ENCODE measurements around the gene RESP18. TPM values are rescaled to one million over a fixed set of nuclear protein-coding genes. Genes with fewer than 3 reads are reported as not detected.

The RESP18 gene
- polyA plus RNA-seq, 1 donor from 2014 or later, result not detected

GRCh38 chr2:219282943-219283581, 49.5 kb downstream of the RESP18 start:
- Histone ChIP-seq H4K20me1 (ENCODE audit: insufficient read depth) (no peaks in the 10 kb centered on the region), H3K27ac (ENCODE audit: low read length) (no peak overlapping the region), H3K4me2 (ENCODE audit: low read length) (no peak overlapping the region), H3K9me2 (ENCODE audit: insufficient read depth, low read length) (no peaks in the 10 kb centered on the region), H3K9ac (ENCODE audit: low read length) (no peak overlapping the region), H3K27me3 (ENCODE audit: insufficient read depth, low read depth, low read length) (no peaks in the 10 kb centered on the region), H3K9me3 (ENCODE audit: low read length) (no peaks in the 10 kb centered on the region), H2AFZ (ENCODE audit: low read depth, low read length) (no peak overlapping the region), H3K79me2 (replicated peaks; ENCODE audit: insufficient read depth, low read length) (no peaks in the 10 kb centered on the region), H3F3A (ENCODE audit: insufficient read depth, low read length, poor library complexity, severe bottlenecking) (peaks cover 9% of the 10 kb centered on the region), H3K4me3 (ENCODE audit: low read length) (no peak overlapping the region), H3K36me3 (ENCODE audit: insufficient read depth, low read length) (no peaks in the 10 kb centered on the region)
- TF ChIP-seq RAD21 (conservative IDR thresholded peaks at IDR 0.05) (no peak), SMC3 (conservative IDR thresholded peaks at IDR 0.05; ENCODE audit: poor library complexity) (no peak), CTCF (IDR thresholded peaks at IDR 0.05; ENCODE audit: poor library complexity, severe bottlenecking) (no peak), EZH2 (IDR thresholded peaks at IDR 0.05; ENCODE audit: borderline replicate concordance, insufficient read depth, low read length, poor library complexity, severe bottlenecking) (no peak), MXI1 (conservative IDR thresholded peaks at IDR 0.05; ENCODE audit: poor library complexity, severe bottlenecking) (no peak), TAF1 (IDR thresholded peaks at IDR 0.05; ENCODE audit: low read depth) (no peak), EP300 (conservative IDR thresholded peaks at IDR 0.05; ENCODE audit: poor library complexity, severe bottlenecking) (no peak)

DNA sequence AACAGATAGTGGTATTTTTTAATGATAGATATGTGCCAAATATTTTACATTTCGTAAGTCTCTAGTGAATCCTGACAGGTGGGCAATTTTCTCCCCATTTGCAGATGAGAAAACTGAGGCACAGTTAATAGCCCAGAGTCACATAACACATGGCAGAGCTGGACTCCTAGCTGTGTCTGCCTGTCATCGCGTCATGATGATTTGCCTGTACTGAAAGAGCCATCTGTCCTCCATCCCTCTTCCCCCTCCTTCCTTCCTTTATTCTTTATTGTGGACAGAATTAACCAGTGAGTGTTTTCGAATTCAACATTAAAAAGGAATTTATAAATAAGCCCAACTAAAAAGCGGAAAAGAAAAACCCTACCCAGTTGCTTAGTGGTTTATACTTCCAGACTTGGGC, 50.2 kb downstream of the RESP18 start:
- Histone ChIP-seq H3K9ac (ENCODE audit: low read length) (no peak overlapping the region), H3K4me3 (ENCODE audit: low read length) (no peak overlapping the region), H2AFZ (ENCODE audit: low read depth, low read length) (no peak overlapping the region), H3K4me2 (ENCODE audit: low read length) (no peak overlapping the region), H3K36me3 (ENCODE audit: insufficient read depth, low read length) (no peaks in the 10 kb centered on the region), H3K27ac (ENCODE audit: low read length) (no peak overlapping the region), H3K27me3 (ENCODE audit: insufficient read depth, low read depth, low read length) (no peaks in the 10 kb centered on the region), H3F3A (ENCODE audit: insufficient read depth, low read length, poor library complexity, severe bottlenecking) (peaks cover 10% of the 10 kb centered on the region), H3K9me3 (ENCODE audit: low read length) (no peaks in the 10 kb centered on the region), H3K79me2 (replicated peaks; ENCODE audit: insufficient read depth, low read length) (no peaks in the 10 kb centered on the region), H3K9me2 (ENCODE audit: insufficient read depth, low read length) (no peaks in the 10 kb centered on the region), H4K20me1 (ENCODE audit: insufficient read depth) (no peaks in the 10 kb centered on the region)
- no peak for TF ChIP-seq TAF1 (IDR thresholded peaks at IDR 0.05; ENCODE audit: low read depth)
- TF ChIP-seq POLR2AphosphoS5 (IDR thresholded peaks at IDR 0.05), result no peak
- no peak for TF ChIP-seq RAD21 (conservative IDR thresholded peaks at IDR 0.05)
- no peak for TF ChIP-seq EZH2 (IDR thresholded peaks at IDR 0.05; ENCODE audit: borderline replicate concordance, insufficient read depth, low read length, poor library complexity, severe bottlenecking)
- TF ChIP-seq EP300 (conservative IDR thresholded peaks at IDR 0.05; ENCODE audit: poor library complexity, severe bottlenecking), result no peak
- TF ChIP-seq MXI1 (conservative IDR thresholded peaks at IDR 0.05; ENCODE audit: poor library complexity, severe bottlenecking), result no peak
- no peak for TF ChIP-seq CTCF (IDR thresholded peaks at IDR 0.05; ENCODE audit: poor library complexity, severe bottlenecking)
- no peak for TF ChIP-seq REST (IDR thresholded peaks at IDR 0.05; ENCODE audit: borderline replicate concordance)
- TF ChIP-seq SMC3 (conservative IDR thresholded peaks at IDR 0.05; ENCODE audit: poor library complexity), result no peak
